ENCODE results near the gene RASGRP4. TPM values are rescaled to one million over a fixed set of nuclear protein-coding genes. Genes with fewer than 3 reads are reported as not detected.

The RASGRP4 gene
- total RNA-seq, 2 donors from 2014 or later: 3.6 to 16.9 TPM

- TF ChIP-seq CTCF (IDR thresholded peaks at IDR 0.05): no peak
- no peak overlapping the region for H3K4me3 ChIP-seq
- H3K4me1 ChIP-seq (ENCODE audit: control insufficient read depth in 1 of 2, low read depth in 2 of 2): no peaks in the 10 kb centered on the region
- DNase-seq (ENCODE audit: low spot score): no peak
- no peaks in the 10 kb centered on the region for H3K36me3 ChIP-seq
- H3K27ac ChIP-seq: no peak overlapping the region
- H3K27me3 ChIP-seq (replicated peaks; ENCODE audit: insufficient read depth): no peaks in the 10 kb centered on the region
- no peaks in the 10 kb centered on the region for H3K9me3 ChIP-seq
- no peak for ATAC-seq (ENCODE audit: insufficient number of reproducible peaks, low FRiP score, low read depth)
Observed at GRCh38 chr19:38424272-38424671, 1.7 kb downstream of the RASGRP4 start.

GRCh38 chr19:38422438-38422837, 3.6 kb downstream of the RASGRP4 start:
- no peak for ATAC-seq (ENCODE audit: insufficient number of reproducible peaks, low FRiP score, low read depth)
- no peaks in the 10 kb centered on the region for H3K27me3 ChIP-seq (replicated peaks; ENCODE audit: insufficient read depth)
- peaks cover 3 to 8% of the 10 kb centered on the region in 2 donors for H3K4me1 ChIP-seq (ENCODE audit: control insufficient read depth in 1 of 2, low read depth in 2 of 2)
- no peak overlapping the region for H3K4me3 ChIP-seq
- no peaks in the 10 kb centered on the region for H3K9me3 ChIP-seq
- no peak for TF ChIP-seq CTCF (IDR thresholded peaks at IDR 0.05)
- H3K36me3 ChIP-seq: no peaks in the 10 kb centered on the region
- no peak for DNase-seq (ENCODE audit: low spot score)
- H3K27ac ChIP-seq: no peak overlapping the region

GRCh38 chr19:38421856-38422255, 4.2 kb downstream of the RASGRP4 start:
- Histone ChIP-seq H3K27me3 (replicated peaks; ENCODE audit: insufficient read depth) (no peaks in the 10 kb centered on the region), H3K27ac (no peak overlapping the region), H3K9me3 (no peaks in the 10 kb centered on the region), H3K4me1 (ENCODE audit: control insufficient read depth in 1 of 2, low read depth in 2 of 2) (peaks cover 3 to 8% of the 10 kb centered on the region in 2 donors), H3K4me3 (no peak overlapping the region), H3K36me3 (no peaks in the 10 kb centered on the region)
- DNase-seq (ENCODE audit: low spot score) (no peak), ATAC-seq (ENCODE audit: insufficient number of reproducible peaks, low FRiP score, low read depth) (no peak)
- no peak for TF ChIP-seq CTCF (IDR thresholded peaks at IDR 0.05)

GRCh38 chr19:38420935-38421334, 5.1 kb downstream of the RASGRP4 start:
- no peaks in the 10 kb centered on the region for H3K27me3 ChIP-seq (replicated peaks; ENCODE audit: insufficient read depth)

More at GRCh38 chr19:38420935-38421334, 5.1 kb downstream of the RASGRP4 start:
- no peak for TF ChIP-seq CTCF (IDR thresholded peaks at IDR 0.05)
- Histone ChIP-seq H3K9me3 (no peaks in the 10 kb centered on the region), H3K4me3 (no peak overlapping the region), H3K4me1 (ENCODE audit: control insufficient read depth in 1 of 2, low read depth in 2 of 2) (peaks cover 3 to 8% of the 10 kb centered on the region in 2 donors), H3K36me3 (no peaks in the 10 kb centered on the region), H3K27ac (no peak overlapping the region)
- DNase-seq (ENCODE audit: low spot score) (no peak), ATAC-seq (ENCODE audit: insufficient number of reproducible peaks, low FRiP score, low read depth) (no peak)

Data from thoracic aorta (tissue), 2 donors.